Measurements from ENCODE around the gene INSRR.

DNA sequence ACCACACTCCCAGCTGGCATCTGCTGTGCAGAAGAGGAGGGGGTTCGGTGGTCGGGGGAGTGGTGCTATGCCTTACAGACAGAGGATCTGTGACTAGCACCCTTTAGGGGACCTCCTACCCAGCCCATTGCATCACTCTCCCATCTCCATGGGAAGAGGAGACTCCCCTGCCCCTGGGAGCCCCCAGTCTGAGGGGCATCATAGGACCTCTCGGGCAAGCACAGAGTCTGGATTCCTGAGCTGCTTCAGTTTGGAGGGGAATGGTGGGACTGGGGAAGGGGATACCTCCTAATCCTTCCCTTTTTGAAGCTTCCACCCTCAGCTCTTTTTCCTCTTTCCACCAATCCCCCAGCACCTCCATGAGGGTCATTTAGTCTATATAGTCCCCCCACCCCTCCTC lies 1.4 kb downstream of the INSRR start:
- TF ChIP-seq POLR2A (IDR thresholded peaks at IDR 0.05; ENCODE audit: low read depth) (no peak), POLR2AphosphoS5 (IDR thresholded peaks at IDR 0.05) (no peak), EP300 (IDR thresholded peaks at IDR 0.05) (no peak)
- TF ChIP-seq, protein P1, sequence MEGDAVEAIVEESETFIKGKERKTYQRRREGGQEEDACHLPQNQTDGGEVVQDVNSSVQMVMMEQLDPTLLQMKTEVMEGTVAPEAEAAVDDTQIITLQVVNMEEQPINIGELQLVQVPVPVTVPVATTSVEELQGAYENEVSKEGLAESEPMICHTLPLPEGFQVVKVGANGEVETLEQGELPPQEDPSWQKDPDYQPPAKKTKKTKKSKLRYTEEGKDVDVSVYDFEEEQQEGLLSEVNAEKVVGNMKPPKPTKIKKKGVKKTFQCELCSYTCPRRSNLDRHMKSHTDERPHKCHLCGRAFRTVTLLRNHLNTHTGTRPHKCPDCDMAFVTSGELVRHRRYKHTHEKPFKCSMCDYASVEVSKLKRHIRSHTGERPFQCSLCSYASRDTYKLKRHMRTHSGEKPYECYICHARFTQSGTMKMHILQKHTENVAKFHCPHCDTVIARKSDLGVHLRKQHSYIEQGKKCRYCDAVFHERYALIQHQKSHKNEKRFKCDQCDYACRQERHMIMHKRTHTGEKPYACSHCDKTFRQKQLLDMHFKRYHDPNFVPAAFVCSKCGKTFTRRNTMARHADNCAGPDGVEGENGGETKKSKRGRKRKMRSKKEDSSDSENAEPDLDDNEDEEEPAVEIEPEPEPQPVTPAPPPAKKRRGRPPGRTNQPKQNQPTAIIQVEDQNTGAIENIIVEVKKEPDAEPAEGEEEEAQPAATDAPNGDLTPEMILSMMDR (IDR thresholded peaks at IDR 0.05), result no peak

Data from esophagus muscularis mucosa (tissue), 4 donors.